RPMI7951 (cell line): ENCODE measurements around the gene ADGRD2. TPM values are rescaled to one million over a fixed set of nuclear protein-coding genes. Genes with fewer than 3 reads are reported as not detected.

Experiments used
- DNase-seq: peaks from one replicate; pipeline ENCODE4 v3.0.0-alpha.2; 2012; ENCODE audit warnings: low read depth
- total RNA-seq: library from RNA; depleted of rRNA; stranded (reverse); fragments of >200 nt; shearing (Covaris generic); gene quantifications from 2 replicates; pipeline ENCODE4 v1.2.3, GENCODE V29; 2014

ADGRD2 gene
- total RNA-seq, 1 experiment from 2014 or later, result not detected

DNA sequence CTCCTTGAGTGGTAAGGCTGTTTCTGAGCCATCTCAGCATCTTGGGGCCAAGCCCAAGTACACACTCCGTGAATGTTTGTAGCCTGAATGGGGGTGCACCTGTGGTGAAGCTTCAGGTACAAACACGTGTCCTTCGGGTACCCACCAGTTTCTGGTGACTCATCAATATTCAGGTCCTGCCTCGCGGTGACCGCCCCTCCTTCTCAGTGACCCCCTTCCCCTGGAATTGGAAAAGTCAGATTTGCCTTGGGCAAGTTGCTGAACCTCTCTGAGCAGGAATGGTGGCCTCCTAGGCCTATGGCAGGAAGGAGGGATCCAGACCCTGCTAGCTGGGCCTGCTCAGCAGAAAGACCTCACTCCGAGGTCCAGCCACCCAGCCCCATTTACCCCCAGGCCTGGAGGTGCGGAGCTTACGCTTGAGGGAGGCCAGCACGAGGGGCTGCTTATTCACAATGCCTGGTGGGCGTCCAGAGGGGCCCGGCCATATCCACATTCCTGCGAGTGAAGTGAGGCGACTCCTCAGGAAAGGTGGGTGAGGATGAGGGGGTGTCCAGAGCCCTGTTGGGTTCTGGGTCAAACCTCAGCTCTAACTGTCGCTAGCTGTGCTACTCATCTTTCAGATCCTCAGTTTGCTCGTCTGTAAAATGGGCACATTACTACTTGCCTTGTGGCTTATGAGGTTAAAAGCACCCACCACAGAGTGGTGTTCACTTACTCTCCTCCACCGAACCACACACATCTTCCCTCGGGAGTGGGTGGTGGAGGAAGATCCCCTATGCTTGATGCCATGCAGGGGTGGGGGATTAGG is 7.0 kb downstream of the ADGRD2 start:
- no peak for DNase-seq

DNA sequence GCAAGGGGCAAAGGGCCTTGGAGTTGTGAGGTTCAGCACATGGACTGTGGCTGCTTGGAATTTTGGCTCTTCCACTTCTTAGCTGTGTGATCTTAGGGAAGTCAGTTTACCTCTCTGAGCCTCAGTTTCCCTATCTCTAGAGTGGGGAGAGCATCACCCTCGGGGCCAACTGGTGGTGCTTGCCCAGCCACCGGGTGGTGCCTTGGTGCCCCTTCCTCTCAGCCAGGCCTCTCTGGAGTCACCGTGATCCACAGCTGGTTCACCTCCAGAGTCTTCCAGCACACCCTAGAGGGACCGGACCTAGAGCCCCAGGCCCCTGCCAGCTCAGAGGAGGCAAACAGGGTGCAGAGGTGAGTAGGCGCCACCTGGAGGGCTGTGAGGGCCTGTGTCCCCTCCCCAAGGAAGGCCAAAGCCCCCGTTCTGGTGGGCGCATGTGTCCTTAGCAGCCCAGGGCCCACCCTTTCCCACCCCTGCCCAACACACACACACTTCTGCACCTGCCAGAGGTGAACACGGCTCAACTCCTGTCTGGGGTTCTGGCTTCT is 7.7 kb downstream of the ADGRD2 start:
- no peak for DNase-seq

DNA sequence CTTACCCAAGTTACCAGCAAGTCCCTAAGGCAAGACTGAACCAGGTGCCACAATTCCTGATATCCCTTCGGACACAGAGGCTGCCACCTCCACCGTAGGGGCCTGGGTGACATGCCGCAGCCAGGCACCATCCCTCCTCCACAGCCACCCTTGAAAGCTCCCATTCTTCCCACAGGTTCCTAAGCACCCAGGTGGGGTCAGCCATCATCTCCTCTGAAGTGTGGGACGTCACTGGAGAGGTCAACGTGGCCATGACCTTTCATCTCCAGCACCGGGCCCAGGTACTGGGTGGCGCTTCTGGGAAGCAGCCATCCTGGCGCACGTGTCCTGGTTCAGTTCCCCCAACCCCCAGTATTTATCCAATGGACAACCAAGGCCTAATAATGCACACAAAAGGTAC is 8.2 kb downstream of the ADGRD2 start:
- no peak for DNase-seq

DNA sequence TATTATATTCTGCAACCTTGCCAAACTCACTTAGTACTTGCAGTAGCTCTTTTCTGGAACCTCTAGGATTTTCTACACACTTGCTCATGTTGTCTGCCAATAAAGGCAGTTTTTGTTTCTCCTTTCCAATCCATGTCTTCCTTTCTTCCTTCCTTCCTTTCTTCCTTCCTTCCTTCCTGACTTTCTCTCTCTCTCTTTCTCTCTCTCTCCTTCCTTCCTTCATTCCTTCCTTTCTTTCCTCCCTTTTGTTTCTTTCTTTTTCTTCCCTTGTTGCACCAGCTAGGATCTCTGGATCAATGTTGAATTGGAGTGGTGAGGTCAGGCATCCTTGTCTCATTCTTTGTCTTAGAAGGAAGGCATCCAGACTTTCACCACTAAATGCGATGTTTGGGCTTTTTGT is 12.5 kb downstream of the ADGRD2 start:
- DNase-seq, result no peak

DNA sequence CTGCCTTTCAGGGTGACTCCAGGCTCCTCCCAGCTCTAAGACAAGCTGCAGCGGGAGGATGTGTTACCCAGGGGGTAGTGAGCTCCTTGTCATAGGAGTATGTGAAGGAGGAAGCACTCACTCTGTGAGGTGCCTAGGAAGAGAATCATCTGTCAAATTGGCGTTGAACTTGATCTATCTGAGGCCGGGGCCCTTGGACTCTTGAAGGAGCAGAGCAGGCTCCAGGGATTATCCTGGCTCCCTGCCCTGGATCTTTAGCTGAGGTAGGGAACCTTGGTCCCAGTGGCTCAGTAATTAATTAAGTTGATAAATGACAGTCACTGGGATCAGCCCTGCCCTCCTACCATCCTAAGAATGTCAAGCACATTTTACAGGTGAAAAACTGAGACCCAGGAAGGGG is 15.5 kb downstream of the ADGRD2 start:
- DNase-seq, result no peak

DNA sequence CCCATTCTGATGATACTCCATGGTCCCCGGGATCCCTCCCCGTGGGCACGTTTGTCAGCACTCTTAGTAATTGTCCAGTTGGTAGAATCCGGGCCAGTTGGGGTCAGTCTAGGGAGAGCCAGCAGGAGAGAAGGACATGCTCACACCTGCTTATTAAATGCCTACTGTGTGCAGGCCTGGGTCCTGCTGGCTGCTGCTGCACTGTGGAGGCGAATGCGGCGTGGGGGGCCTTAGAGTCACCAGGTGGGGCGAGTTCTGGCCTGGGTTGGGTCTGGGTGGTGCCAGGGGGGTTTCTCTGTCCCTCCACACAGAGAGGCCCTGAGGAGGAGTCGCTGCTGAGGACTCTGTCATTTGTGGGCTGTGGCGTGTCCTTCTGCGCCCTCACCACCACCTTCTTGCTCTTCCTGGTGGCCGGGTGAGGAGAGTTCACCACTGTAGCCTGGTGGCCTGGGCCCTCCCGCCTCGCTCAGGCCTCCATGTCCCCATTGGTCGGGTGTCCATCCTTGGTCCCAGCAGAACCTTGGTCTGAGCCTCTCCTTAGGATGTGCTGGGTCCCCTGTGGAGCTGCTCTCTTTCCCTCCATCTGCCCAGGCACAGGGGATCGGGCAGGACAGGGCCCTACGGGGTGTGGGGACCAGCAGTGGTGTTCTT is 17.3 kb downstream of the ADGRD2 start:
- no peak for DNase-seq

DNA sequence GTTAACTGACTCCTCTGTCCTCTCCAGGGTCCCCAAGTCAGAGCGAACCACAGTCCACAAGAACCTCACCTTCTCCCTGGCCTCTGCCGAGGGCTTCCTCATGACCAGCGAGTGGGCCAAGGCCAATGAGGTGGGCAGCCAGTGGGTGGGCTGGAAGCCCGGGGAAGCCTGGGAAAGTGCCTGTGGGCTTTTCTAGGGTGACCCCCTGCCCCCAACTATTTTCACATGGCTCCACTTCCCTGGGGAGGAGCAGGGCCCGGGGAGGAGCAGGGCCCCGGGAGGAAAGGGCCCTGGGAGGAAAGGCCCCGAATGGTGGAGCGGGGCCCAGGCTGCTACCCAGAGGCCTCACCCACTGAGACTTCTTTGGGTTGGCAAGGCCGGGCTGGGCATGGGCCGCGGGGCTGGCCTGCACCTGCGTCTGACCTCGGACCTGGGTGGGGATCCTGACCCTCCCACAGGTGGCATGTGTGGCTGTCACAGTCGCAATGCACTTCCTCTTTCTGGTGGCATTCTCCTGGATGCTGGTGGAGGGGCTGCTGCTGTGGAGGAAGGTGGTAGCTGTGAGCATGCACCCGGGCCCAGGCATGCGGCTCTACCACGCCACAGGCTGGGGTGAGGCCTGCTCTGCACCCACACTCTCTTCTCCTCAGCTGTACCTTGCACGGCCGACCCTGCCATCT is 17.9 kb downstream of the ADGRD2 start:
- DNase-seq, result no peak

DNA sequence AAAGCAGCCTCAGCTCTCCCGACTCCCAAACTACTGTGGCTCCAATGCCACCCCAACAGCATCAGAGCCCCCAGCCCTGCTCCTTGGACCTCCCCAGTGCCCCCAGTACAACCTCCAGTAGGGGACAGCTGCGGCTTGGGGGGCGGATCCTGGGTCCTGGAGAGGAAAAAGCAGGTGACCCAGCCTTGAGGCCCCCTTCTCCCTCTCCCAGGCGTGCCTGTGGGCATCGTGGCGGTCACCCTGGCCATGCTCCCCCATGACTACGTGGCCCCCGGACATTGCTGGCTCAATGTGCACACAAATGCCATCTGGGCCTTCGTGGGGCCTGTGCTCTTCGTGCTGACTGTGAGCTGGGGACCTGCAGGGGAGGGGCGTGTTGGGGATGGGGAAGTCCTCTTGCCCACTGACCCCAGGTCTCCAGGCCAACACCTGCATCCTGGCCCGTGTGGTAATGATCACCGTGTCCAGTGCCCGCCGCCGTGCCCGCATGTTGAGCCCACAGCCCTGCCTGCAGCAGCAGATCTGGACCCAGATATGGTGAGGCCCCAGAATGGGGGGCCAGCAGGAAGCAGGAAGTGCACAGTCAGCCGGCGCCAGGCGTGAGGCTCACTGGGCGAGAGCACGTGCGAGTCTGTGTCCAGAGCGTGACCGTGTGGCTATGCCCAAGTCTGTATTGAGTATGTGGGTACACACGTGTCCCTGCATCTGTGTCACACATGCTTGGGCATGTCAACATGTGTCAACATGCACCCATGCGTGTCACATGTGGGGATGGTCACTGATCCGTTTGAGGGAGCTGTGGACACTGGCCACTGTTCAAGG is 19.0 kb downstream of the ADGRD2 start:
- no peak for DNase-seq

DNA sequence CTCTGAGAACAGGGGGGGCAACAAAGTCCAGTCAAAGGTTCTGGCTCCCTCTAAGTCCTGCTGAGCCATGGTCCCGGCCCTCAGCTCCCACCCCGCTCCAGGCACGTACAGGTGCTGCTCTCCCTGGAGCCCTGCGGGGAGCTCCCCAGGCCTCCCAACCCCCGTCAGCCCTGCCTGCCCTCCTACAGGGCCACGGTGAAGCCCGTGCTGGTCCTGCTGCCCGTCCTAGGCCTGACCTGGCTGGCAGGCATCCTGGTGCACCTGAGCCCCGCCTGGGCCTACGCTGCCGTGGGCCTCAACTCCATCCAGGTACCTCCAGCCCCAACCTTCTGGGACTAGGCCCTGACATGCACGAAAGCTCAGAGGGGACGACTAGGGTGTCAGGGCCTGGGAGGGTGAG is 20.1 kb downstream of the ADGRD2 start:
- no peak for DNase-seq

DNA sequence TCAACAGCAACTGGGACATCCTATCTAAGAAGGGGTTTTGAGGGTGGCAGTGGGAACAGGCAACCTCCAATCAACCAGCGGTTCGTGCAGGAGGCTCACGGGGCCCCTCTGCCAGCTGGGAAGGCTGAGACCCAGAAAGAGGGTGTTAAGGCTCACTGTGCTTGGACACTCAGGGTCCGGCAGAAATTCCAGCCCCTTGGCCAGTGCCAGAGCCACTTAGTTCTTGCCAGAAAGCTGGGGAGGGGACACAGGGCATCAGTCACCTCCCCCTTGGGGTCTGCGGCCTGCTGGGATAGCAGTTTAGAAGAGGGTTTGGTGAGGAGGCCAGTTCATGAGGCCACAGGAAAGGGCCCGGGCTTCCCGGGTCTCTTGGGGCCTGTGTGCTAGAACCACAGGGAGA is 20.5 kb downstream of the ADGRD2 start:
- no peak for DNase-seq

DNA sequence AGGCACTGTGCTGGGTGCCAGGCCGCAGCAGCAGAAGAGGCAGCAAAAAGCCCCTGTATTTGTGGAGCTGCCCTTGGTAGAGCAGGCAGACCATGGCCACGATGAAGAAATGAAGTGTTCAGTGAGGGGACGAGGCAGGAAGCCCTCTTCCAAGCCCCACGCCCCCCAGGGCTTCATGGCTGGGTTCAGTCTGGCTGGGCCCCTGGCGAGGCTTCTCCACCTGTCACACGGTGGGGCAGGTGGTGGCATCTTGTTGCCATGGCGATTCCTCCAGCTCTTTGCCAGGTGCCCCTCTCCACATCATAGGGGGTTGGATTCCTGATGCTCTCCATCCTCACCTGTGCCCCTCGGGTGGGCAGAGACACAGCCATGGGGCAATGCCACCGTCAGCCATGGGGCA is 21.5 kb downstream of the ADGRD2 start:
- DNase-seq, result no peak

DNA sequence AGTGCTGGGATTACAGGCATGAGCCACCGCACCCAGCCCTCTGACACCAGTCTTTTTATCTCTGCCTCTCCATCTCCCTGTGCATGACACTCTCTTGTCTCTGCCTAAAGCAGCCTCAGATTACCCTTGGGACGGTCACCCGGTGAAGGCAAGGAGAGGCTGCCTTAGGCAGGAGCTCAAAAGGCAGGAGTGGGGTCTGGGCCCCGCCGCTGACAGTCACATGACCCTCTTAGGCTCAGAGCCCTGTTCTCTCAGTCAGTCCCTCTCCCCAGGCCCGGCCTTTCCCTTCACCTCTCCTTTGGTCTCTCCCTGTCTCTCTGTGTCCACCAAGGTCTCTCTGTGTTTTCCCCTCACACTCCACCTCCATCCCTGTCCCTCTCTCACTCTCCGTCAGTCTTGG is 22.5 kb downstream of the ADGRD2 start:
- no peak for DNase-seq

DNA sequence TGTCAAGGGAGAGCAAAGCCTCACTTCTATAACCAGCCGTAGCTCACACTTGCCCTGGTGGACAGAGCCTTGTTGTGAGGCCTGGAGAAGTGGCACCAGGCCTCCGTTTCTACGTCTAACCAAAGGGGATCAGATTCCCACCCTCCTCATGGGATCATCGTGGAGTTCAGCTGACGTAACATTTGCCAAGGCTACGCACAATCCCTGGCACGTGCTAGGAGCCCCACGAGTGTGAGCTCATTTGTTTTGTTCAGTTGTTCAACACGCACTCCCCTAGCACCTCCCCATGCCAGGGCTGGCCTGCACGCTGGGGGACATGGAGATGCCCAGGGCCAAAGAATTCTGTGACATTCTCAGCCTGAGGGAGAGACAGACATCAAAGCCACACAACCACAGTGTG is 23.1 kb downstream of the ADGRD2 start:
- DNase-seq, result no peak

DNA sequence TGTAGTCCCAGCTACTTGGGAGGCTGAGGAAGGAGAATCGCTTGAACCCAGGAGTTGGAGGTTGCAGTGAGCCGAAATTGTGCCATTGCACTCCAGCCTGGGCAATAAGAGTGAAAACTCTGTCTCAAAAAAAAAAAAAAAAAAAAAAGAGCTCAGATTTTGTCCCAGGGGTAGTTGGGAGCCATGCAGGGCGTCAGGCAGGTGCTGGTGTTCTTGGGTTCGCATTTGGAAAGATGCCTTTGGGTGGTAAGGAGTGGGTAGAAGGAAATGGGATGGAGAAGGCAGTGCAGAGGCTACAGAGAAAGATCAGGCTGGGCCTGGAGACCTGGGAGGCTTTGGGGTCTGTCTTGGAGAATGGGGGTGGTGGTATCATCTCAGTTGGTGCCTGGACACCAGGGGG is 23.9 kb downstream of the ADGRD2 start:
- no peak for DNase-seq

DNA sequence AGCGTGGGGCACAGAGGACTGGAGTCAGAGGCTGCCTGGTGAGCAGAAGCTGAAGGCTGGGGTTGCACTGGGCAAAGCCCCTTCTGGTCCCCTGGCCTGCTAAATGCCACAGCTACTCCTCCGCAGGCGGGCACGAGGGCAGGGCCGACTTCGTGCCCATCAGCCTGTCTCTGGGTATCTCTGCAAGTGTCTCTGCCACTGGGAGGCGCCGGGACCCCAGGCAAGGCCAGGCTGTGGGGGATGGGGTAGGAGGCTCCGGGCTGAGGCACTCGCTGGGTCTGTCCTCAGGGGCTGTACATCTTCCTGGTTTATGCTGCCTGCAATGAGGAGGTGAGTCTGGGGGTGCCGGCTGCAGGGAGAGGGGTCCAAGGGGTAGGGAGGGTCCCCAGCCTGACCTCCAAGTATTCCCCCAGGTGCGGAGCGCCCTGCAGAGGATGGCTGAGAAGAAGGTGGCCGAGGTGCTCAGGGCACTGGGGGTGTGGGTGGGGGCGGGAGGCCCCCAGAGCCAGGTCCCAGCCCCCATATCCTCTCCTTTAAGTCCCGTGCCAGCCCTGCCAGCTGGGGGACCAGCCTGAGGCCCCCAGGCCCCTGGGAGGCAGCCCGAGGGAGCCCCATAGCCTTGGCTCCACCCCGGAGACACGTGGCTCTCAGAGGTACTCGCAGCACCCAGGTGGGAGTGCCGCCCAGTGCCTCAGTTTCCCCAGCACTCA is 25.1 kb downstream of the ADGRD2 start:
- no peak for DNase-seq

DNA sequence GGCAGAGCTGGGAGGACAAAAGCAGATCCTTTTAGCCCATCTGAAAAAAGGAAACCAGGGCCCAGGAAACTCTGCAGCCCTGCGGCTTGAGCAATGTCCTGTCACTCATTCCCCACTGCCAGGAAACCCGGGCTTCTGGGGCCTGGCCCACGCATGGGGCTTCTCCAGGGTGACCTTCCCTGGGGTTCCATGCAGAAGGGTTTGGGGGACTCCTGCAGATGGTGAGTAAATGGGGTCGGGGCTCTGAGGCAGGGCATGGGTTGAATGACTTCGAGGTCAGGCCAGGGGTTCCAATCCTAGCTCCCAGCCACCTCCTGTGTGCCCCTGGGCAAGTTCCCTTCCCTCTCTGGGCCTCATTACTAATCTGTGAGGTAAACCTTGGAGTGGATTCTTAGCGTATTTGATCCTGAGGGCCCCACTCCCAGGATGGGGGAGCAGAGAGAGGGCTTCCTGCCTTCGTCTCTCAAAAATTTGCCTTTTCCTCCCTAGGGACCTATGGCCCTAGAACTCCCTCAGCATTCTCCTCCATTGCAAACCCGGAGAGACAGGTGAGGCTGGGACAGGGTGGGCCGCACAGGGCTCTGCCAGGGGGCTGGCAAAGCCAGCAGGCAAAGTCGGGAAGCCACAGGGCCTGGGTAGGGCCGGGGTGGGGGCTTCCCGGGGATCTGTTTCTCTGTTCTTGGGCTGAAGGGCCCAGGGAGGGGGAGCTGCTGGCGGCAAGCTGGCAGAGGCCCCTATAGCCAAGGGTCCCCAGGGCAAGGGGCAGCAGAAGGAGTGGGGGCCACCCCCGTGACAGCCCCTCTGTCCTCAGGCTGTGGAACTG is 25.8 kb downstream of the ADGRD2 start:
- DNase-seq, result no peak

DNA sequence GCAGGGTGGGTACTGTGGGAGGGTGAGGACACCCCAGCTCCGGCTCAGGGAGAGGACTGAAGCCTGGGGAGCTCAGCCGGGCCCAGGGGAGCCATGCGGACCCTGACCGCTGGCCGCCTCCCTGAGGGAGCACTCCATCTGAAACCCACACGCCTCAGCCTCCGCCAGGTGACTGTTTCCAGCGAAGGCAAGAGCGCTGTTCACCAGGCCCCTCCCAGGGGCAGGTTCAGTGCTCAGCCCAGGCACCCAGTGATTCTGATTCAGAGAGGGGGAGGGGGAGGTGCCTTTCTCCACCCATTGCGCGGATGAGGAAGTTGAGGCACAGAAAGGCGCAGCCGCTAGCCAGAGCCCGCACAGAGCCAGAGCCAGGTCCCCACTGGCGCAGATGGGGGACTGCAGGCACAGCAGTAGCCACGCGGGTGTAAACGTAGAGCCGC is 27.0 kb downstream of the ADGRD2 start:
- no peak for DNase-seq

DNA sequence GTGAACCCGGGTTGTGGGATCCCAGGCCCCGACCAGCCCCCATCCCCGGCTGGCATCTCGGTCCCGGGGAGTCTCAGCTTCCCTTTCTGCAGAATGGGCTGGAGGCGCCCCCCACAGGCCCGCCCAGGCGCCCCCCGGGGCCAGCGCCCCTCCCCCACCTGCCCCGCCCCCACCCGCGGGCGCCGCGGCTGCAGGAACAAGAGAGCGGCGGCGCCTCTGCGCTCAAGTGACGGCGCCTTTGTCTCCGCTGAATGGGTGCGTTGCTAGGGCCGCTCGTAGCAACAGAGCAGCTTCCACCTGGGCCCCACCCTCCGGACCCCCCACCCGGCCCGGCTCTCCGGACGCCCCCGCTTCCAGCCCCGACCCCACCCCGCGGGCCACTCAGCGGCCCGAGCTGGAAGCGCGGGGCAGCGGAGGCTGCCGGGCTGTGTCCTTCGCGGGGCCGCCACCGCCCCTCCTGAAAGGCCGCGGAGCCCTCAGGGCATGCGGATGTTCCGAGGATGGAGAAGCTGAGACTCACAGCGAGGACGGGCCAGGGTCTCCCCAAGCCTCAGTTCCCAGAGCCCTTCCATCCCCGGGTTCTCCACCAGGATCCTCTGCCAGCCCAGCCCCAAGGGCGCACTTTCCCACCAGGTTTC is 27.5 kb downstream of the ADGRD2 start:
- DNase-seq, result no peak

DNA sequence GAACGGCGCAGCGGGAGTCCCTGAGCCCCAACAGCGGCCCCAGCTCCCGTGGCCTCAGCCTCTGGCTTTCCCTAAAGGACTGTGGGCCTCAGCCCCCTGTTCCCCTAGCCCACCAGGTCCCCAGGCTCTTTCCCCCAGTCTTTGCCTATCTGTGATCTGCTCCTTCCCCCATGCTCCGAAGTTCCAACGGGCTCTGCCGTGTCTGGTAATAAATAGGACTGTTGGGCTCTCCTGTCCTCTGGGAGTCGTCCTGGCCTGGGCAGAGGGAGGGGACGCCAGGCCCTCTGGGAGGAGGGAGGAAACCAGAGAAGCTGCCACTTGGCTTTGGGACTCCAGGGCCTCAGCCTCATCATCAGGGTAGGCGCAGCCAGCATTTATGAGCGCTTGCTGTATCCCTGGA is 28.1 kb downstream of the ADGRD2 start:
- no peak for DNase-seq

DNA sequence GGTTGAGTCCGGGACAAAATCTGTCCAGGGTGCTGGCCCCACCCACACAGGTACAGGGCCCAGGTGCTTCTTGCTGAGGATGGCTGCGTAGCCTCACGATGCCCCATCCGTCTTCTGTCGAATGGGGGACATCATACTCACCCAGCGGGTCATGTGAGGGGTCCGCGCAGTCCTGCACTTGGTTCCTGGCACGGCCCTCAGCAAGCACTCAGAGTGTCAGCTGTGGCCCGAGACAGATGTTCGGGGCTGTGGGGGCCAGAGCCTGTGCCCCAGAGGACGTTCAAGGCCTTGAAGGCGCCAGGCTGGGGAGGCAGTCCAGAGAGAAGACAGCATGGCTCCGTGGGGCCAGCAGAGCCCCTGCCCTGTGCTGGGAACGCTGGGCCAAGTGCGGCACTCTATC is 29.1 kb downstream of the ADGRD2 start:
- no peak for DNase-seq
